A549 (cell line): ENCODE data around the gene NMRAL1. TPM values are rescaled to one million over a fixed set of nuclear protein-coding genes. Genes with fewer than 3 reads are reported as not detected.

ENCODE experiments used
- ATAC-seq, 2 experiments: fragments of 200-7000 bp in 1 of 2; fragments of >200 bp in 1 of 2; cut with Nextera tagmentation in 1 of 2; cut with Tn5 transposase in 1 of 2; 3 replicates each; pipeline versions ENCODE4 v1.8.0 to v1.9.1; 2018 to 2020; ENCODE audit warnings: mild to moderate bottlenecking in 1 of 2, moderate library complexity in 1 of 2
- CTCF ChIA-PET: fragments of 300-600 bp; sonication (Branson Sonifier 250); formaldehyde crosslinking; extraction: SDS; loops from one replicate; lab custom pipeline; 2021; ENCODE audit warnings: antibody characterized with exemption, inconsistent platforms; lab: Yijun Ruan, JAX
- POLR2A ChIA-PET: fragments of 350-600 bp; formaldehyde crosslinking; extraction: SDS; loops from one replicate; lab custom pipeline; 2021; ENCODE audit warnings: antibody characterized with exemption, inconsistent platforms; lab: Yijun Ruan, JAX
- DNase-seq, 2 experiments: peaks; one replicate each; pipeline versions ENCODE4 v3.0.0 to v3.0.0-alpha.2; 2011 to 2016; ENCODE audit warnings: low read depth in 1 of 2, low spot score in 1 of 2
- FAIRE-seq: peaks from 2 replicates; lab custom pipeline; 2011; peaks lifted over from hg19 to GRCh38; lab: Jason Lieb, UNC
- H3K27ac ChIP-seq, 2 experiments: fragments of >200 bp; sonication (Bioruptor Twin); formaldehyde crosslinking; 3 replicates each; pipeline ENCODE4 v1.5.1; 2016 to 2017
- H3K4me1 ChIP-seq: fragments of >200 bp; sonication (Bioruptor Twin); formaldehyde crosslinking; 3 replicates; pipeline ENCODE4 v1.6.1; 2016
- H3K4me2 ChIP-seq: fragments of >200 bp; sonication (Bioruptor Twin); formaldehyde crosslinking; 3 replicates; pipeline ENCODE4 v1.6.1; 2016
- H3K4me3 ChIP-seq: fragments of >200 bp; sonication (Bioruptor Twin); formaldehyde crosslinking; 3 replicates; pipeline ENCODE4 v1.5.1; 2016
- H3K9me3 ChIP-seq: fragments of >200 bp; sonication (Bioruptor Twin); formaldehyde crosslinking; 3 replicates; pipeline ENCODE4 v1.6.1; 2016
- ATOH8 ChIP-seq: fragments of 250-450 bp; sonication (Bioruptor Pico); IDR thresholded peaks from 2 replicates; pipeline ENCODE4 v1.5.0; 2020; ENCODE audit warnings: low read depth, mild to moderate bottlenecking, moderate library complexity
- BHLHE40 ChIP-seq: IDR thresholded peaks from 2 replicates; pipeline ENCODE4 v1.6.1; 2012; ENCODE audit warnings: low read depth, low read length, inconsistent platforms
- CEBPB ChIP-seq, 2 experiments: fragments of >200 bp in 1 of 2; sonication (Bioruptor Twin) in 1 of 2; formaldehyde crosslinking in 1 of 2; IDR thresholded peaks; 2 replicates each; pipeline ENCODE4 v1.6.1; 2012 to 2016
- CHD4 ChIP-seq: fragments of 200-600 bp; sonication (generic); IDR thresholded peaks from 2 replicates; pipeline ENCODE4 v1.6.1; 2016; ENCODE audit warnings: antibody characterized with exemption, mild to moderate bottlenecking, borderline replicate concordance
- CTCF ChIP-seq: fragments of >200 bp; sonication (Bioruptor Twin); formaldehyde crosslinking; IDR thresholded peaks from 3 replicates; pipeline ENCODE4 v1.5.1; 2016
- EHF ChIP-seq: fragments of 250-450 bp; sonication (Bioruptor Pico); IDR thresholded peaks from 2 replicates; pipeline ENCODE4 v1.5.0; 2020; ENCODE audit warnings: mild to moderate bottlenecking
- EP300 ChIP-seq, 2 experiments: fragments of >200 bp; sonication (Bioruptor Twin); formaldehyde crosslinking; IDR thresholded peaks; 2 replicates in 1 of 2; 3 replicates in 1 of 2; pipeline ENCODE4 v1.6.1; 2016 to 2017
- ESRRA ChIP-seq: fragments of 150-350 bp; IDR thresholded peaks from 2 replicates; pipeline ENCODE4 v1.6.1; 2014; ENCODE audit warnings: mild to moderate bottlenecking, low read length, borderline replicate concordance
- FOSL2 ChIP-seq, 2 experiments: fragments of 450-650 bp in 1 of 2; fragments of >200 bp in 1 of 2; sonication (Bioruptor Twin) in 1 of 2; formaldehyde crosslinking; IDR thresholded peaks; 2 replicates each; pipeline versions ENCODE4 v1.5.0 to v1.6.1; 2016 to 2020; ENCODE audit warnings: mild to moderate bottlenecking in 1 of 2, moderate library complexity in 1 of 2
- FOXS1 ChIP-seq: fragments of 250-450 bp; sonication (Bioruptor Pico); IDR thresholded peaks from 2 replicates; pipeline ENCODE4 v1.5.0; 2020; ENCODE audit warnings: mild to moderate bottlenecking, moderate library complexity
- GATA3 ChIP-seq: IDR thresholded peaks from 2 replicates; pipeline ENCODE4 v1.6.1; 2012; ENCODE audit warnings: borderline replicate concordance
- HES2 ChIP-seq: fragments of >200 bp; sonication (Bioruptor Twin); formaldehyde crosslinking; IDR thresholded peaks from 2 replicates; pipeline ENCODE4 v1.6.1; 2016
- HOXA7 ChIP-seq: fragments of 250-450 bp; sonication (Bioruptor Pico); IDR thresholded peaks from 2 replicates; pipeline ENCODE4 v1.5.0; 2020; ENCODE audit warnings: mild to moderate bottlenecking, moderate library complexity
- HOXB13 ChIP-seq: fragments of 250-450 bp; sonication (Bioruptor Pico); IDR thresholded peaks from 2 replicates; pipeline ENCODE4 v1.5.0; 2020; ENCODE audit warnings: low read depth, mild to moderate bottlenecking, moderate library complexity
- KDM1A ChIP-seq: fragments of 200-600 bp; sonication (generic); IDR thresholded peaks from 2 replicates; pipeline ENCODE4 v1.6.1; 2016; ENCODE audit warnings: low read depth, mild to moderate bottlenecking
- KDM5A ChIP-seq: fragments of 200-600 bp; sonication (generic); IDR thresholded peaks from 2 replicates; pipeline ENCODE4 v1.6.1; 2016; ENCODE audit warnings: antibody characterized with exemption, mild to moderate bottlenecking
- MAZ ChIP-seq: fragments of 150-350 bp; IDR thresholded peaks from 2 replicates; pipeline ENCODE4 v1.6.1; 2014; ENCODE audit warnings: antibody characterized with exemption, low read depth, low read length, borderline replicate concordance
- MYC ChIP-seq: IDR thresholded peaks from 2 replicates; pipeline ENCODE4 v1.6.1; 2012; ENCODE audit warnings: mild to moderate bottlenecking, inconsistent platforms, low read length, improper control_type of control experiment, borderline replicate concordance
- NPAS2 ChIP-seq: fragments of 250-450 bp; sonication (Bioruptor Pico); IDR thresholded peaks from 2 replicates; pipeline ENCODE4 v1.8.0; 2022; ENCODE audit warnings: mild to moderate bottlenecking, moderate library complexity, borderline replicate concordance
- NR3C1 ChIP-seq: fragments of >200 bp; sonication (Bioruptor Twin); formaldehyde crosslinking; IDR thresholded peaks from 3 replicates; pipeline ENCODE4 v1.6.1; 2017
- PBX3 ChIP-seq: IDR thresholded peaks from 2 replicates; pipeline ENCODE4 v1.6.1; 2012
- POLR2AphosphoS2 ChIP-seq: conservative IDR thresholded peaks from 2 replicates; pipeline ENCODE4 v1.6.1; 2012; ENCODE audit warnings: low read length, improper control_type of control experiment, inconsistent platforms
- RAD21 ChIP-seq, 2 experiments: fragments of >200 bp in 1 of 2; sonication (Bioruptor Twin) in 1 of 2; formaldehyde crosslinking in 1 of 2; IDR thresholded peaks in 1 of 2; conservative IDR thresholded peaks in 1 of 2; 2 replicates in 1 of 2; 3 replicates in 1 of 2; pipeline ENCODE4 v1.6.1; 2012 to 2018; ENCODE audit warnings: inconsistent platforms in 1 of 2
- RARB ChIP-seq: fragments of 250-450 bp; sonication (Bioruptor Pico); IDR thresholded peaks from 2 replicates; pipeline ENCODE4 v1.8.0; 2021; ENCODE audit warnings: mild to moderate bottlenecking, moderate library complexity
- RCOR1 ChIP-seq: fragments of 150-350 bp; IDR thresholded peaks from 2 replicates; pipeline ENCODE4 v1.6.1; 2014; ENCODE audit warnings: antibody characterized with exemption, low read length, low read depth
- RNF2 ChIP-seq: fragments of 200-600 bp; sonication (generic); IDR thresholded peaks from 2 replicates; pipeline ENCODE4 v1.6.1; 2016; ENCODE audit warnings: low read depth, mild to moderate bottlenecking, antibody characterized with exemption, moderate library complexity, borderline replicate concordance
- USF2 ChIP-seq: fragments of 450-650 bp; IDR thresholded peaks from 2 replicates; pipeline ENCODE4 v1.6.1; 2014; ENCODE audit warnings: antibody characterized with exemption
- ZNF302 ChIP-seq: fragments of 250-450 bp; sonication (Bioruptor Pico); IDR thresholded peaks from 2 replicates; pipeline ENCODE4 v1.9.0; 2021; ENCODE audit warnings: inconsistent platforms, mild to moderate bottlenecking, moderate library complexity
- ZSCAN20 ChIP-seq: fragments of 250-450 bp; sonication (Bioruptor Pico); IDR thresholded peaks from 2 replicates; pipeline ENCODE4 v1.8.0; 2022; ENCODE audit warnings: mild to moderate bottlenecking, moderate library complexity
- WGBS: methylation state at CpG from one replicate; pipeline ENCODE4 v1.1.6; 2017; ENCODE audit errors: missing lambda C conversion rate; 5-methylcytosine and 5-hydroxymethylcytosine counted together
- polyA plus RNA-seq, 4 experiments: library from polyadenylated mRNA; depleted of rRNA in 3 of 4; stranded (reverse); fragments of >200 nt; fragmentation: RNase III in 1 of 4; extraction: RNeasy Plus Mini Kit Qiagen cat#74134 plus additional on column Dnase treatment in 1 of 4; gene quantifications; 2 replicates in 3 of 4; 3 replicates in 1 of 4; pipeline ENCODE4 v1.2.3, GENCODE V29; 2011 to 2017

The NMRAL1 gene
- polyA plus RNA-seq, 2 of the 4 experiments (the other 2 are of a cell fraction): 36.4 to 48.8 TPM

GRCh38 chr16:4472880-4473279, 1.5 kb downstream of the NMRAL1 start (continued):
- TF ChIP-seq HOXB13 (no peak), EP300 (IDR thresholded peaks at IDR 0.05) (no peak), RCOR1 (no peak), NR3C1 (no peak)

GRCh38 chr16:4471869-4472268, 2.6 kb downstream of the NMRAL1 start:
- no peak for DNase-seq
- H3K4me3 ChIP-seq: no peak overlapping the region
- 91% methylated on average over 5 of the region's 5 CpGs for WGBS
- TF ChIP-seq CTCF (no peak), NPAS2 (CRISPR knock-in tag) (no peak), RNF2 (no peak), MYC (no peak), POLR2AphosphoS2 (no peak), EHF (CRISPR knock-in tag) (no peak), ZSCAN20 (CRISPR knock-in tag) (no peak), USF2 (no peak), NR3C1 (no peak), FOXS1 (no peak), CEBPB (IDR thresholded peaks at IDR 0.05) (no peak)
- POLR2A ChIA-PET: no interaction called here
- no peak for ATAC-seq
- CTCF ChIA-PET: interaction anchor here (1.1 to 3.1 kb wide), 5 partner anchors 10 to 113 kb away, joined by 4 to 12 read pairs (median 5); no protein-coding TSS in a partner anchor
- H3K4me2 ChIP-seq: no peak overlapping the region
- FAIRE-seq: no peak
- no peak overlapping the region for H3K27ac ChIP-seq
- H3K9me3 ChIP-seq: peaks cover 4% of the 10 kb centered on the region; the same call in 1 of the 3 replicates
- peaks cover 15% of the 10 kb centered on the region for H3K4me1 ChIP-seq

- Histone ChIP-seq H3K4me1 (peaks cover 8% of the 10 kb centered on the region; the same call in 1 of the 3 replicates), H3K4me3 (no peak overlapping the region), H3K27ac (no peak overlapping the region), H3K9me3 (no peaks in the 10 kb centered on the region), H3K4me2 (no peak overlapping the region)
- ChIA-PET CTCF (interaction anchor here (0.7 to 1.3 kb wide), 4 partner anchors 37 to 1155 kb away, joined by 3 read pairs; no protein-coding TSS in a partner anchor), POLR2A (no interaction called here)
- 92% methylated on average over 10 of the region's 10 CpGs for WGBS
- ATAC-seq (no peak), FAIRE-seq (no peak), DNase-seq (no peak)
- no peak for TF ChIP-seq ZNF302 (CRISPR knock-in tag)
- no peak for TF ChIP-seq HOXA7 (CRISPR knock-in tag)
- TF ChIP-seq RAD21 (conservative IDR thresholded peaks at IDR 0.05 in 1 of 2, IDR thresholded peaks at IDR 0.05 in 1 of 2): no peak
- TF ChIP-seq ESRRA: no peak
- no peak for TF ChIP-seq RCOR1
- no peak for TF ChIP-seq KDM5A
- no peak for TF ChIP-seq CTCF
- no peak for TF ChIP-seq MAZ
- no peak for TF ChIP-seq PBX3
- TF ChIP-seq HES2: no peak
- TF ChIP-seq ATOH8 (CRISPR knock-in tag): no peak
- TF ChIP-seq BHLHE40: no peak
- no peak for TF ChIP-seq KDM1A
- no peak for TF ChIP-seq FOSL2 (IDR thresholded peaks at IDR 0.05)
- no peak for TF ChIP-seq FOSL2 (CRISPR knock-in tag; IDR thresholded peaks at IDR 0.05)
- no peak for TF ChIP-seq CHD4
- no peak for TF ChIP-seq RARB (CRISPR knock-in tag)
- no peak for TF ChIP-seq MYC
- TF ChIP-seq GATA3: no peak
These were observed 5.5 kb downstream of the NMRAL1 start for GRCh38 chr16:4468972-4469371.
